ENCODE results near the gene LRRC27. TPM values are rescaled to one million over a fixed set of nuclear protein-coding genes. Genes with fewer than 3 reads are reported as not detected.

LRRC27 gene
- total RNA-seq, 1 experiment from 2014 or later = 3.8 TPM

DNA sequence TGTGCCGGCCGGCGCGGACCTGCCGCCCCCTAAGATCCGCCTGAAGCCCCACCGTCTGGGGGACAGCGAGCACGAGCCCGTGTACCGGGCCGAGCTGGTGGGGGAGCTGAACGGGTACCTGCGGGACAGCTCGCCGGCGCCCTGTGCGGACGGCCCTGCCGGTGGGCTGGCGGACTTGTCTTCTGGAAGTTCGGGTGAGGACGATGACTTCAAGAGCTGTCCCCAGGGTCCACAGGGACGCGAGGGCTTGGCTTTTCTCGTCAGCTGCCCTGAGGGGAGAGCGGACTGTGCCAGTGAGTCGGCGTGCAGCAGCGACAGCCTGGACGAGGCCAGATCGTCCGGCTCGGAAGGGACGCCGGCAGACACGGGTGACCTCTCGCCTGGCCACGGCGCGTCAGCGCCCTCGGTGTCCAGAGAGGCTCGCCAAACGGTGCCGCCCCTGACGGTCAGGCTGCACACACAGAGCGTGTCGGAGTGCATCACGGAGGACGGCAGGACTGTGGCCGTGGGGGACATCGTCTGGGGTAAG lies 73.5 kb downstream of the LRRC27 start:
- no peak for DNase-seq (ENCODE audit: low read depth in 1 of 2, low spot score in 2 of 2)
- no peaks in the 10 kb centered on the region for H3K4me1 ChIP-seq (replicated peaks)
- no peak overlapping the region for H3K27ac ChIP-seq
- no peak overlapping the region for H3K4me3 ChIP-seq
- no peaks in the 10 kb centered on the region for H3K27me3 ChIP-seq (replicated peaks)
- no peaks in the 10 kb centered on the region; the same call in 1 of the 2 replicates for H3K9me3 ChIP-seq (replicated peaks)
- H3K36me3 ChIP-seq = no peaks in the 10 kb centered on the region

- no peak for DNase-seq (ENCODE audit: low read depth in 1 of 2, low spot score in 2 of 2)
- H3K9me3 ChIP-seq (replicated peaks) = no peaks in the 10 kb centered on the region; the same call in 1 of the 2 replicates
- H3K36me3 ChIP-seq = no peaks in the 10 kb centered on the region
- no peaks in the 10 kb centered on the region for H3K4me1 ChIP-seq (replicated peaks)
- no peaks in the 10 kb centered on the region for H3K27me3 ChIP-seq (replicated peaks)
- H3K27ac ChIP-seq = no peak overlapping the region
- H3K4me3 ChIP-seq = no peak overlapping the region
Observed at GRCh38 chr10:132406181-132406580, 74.2 kb downstream of the LRRC27 start.

DNA sequence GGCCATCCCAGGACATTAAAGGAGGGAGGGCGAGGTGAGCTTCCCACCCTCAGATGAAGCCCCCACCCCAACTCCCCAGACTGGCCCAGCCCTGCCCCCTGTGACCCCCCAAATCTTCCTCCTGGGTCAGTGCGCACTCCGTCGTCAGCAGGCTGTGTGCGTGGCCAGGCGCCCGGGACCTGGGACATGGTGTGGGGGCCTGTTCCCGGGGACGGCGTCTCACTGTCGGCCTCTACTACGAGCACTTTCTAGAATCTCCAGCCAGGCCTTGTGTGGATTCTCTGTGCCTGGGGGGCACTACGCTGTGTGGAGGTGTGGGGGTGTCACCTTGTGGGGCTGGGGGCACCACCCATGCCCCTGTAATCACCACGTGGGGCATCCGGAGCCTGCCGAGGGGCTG lies 74.8 kb downstream of the LRRC27 start:
- no peaks in the 10 kb centered on the region for H3K4me1 ChIP-seq (replicated peaks)
- H3K36me3 ChIP-seq = no peaks in the 10 kb centered on the region
- H3K27me3 ChIP-seq (replicated peaks) = no peaks in the 10 kb centered on the region
- no peaks in the 10 kb centered on the region; the same call in 1 of the 2 replicates for H3K9me3 ChIP-seq (replicated peaks)
- no peak overlapping the region for H3K27ac ChIP-seq
- DNase-seq (ENCODE audit: low read depth in 1 of 2, low spot score in 2 of 2) = no peak
- no peak overlapping the region for H3K4me3 ChIP-seq

DNA sequence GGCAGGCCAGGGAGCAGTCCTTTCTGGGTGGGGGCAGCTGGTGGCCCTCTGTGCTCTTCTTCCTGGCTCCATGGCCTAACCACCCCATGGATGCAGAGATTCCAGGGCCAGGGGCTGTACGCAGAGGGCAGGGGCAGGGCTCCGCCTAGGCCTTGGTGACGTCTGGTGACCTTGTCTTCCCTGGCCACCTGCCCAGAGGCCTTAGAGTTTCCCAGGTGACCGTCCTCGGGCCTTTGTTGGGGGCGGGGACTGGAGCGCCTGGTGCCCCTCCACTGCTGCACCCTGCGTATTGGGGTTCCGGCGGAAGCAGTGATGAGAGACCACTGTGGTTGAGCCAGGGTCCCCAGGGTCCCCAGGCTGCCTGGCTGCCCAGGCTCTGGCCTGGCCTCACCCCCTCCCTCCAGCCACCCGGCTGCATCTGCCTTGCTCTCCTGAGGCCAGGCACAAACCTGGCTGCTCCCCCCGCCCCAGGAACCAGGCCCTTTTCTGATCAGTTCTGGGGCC lies 75.3 kb downstream of the LRRC27 start:
- H3K36me3 ChIP-seq = no peaks in the 10 kb centered on the region
- H3K4me1 ChIP-seq (replicated peaks) = no peaks in the 10 kb centered on the region
- no peaks in the 10 kb centered on the region for H3K27me3 ChIP-seq (replicated peaks)
- DNase-seq (ENCODE audit: low read depth in 1 of 2, low spot score in 2 of 2) = no peak
- no peaks in the 10 kb centered on the region; the same call in 1 of the 2 replicates for H3K9me3 ChIP-seq (replicated peaks)
- no peak overlapping the region for H3K4me3 ChIP-seq
- no peak overlapping the region for H3K27ac ChIP-seq

GRCh38 chr10:132407846-132408278 lies 75.9 kb downstream of the LRRC27 start:
- no peak for DNase-seq (ENCODE audit: low read depth in 1 of 2, low spot score in 2 of 2)
- H3K4me3 ChIP-seq = no peak overlapping the region
- no peaks in the 10 kb centered on the region for H3K4me1 ChIP-seq (replicated peaks)
- H3K9me3 ChIP-seq (replicated peaks) = no peaks in the 10 kb centered on the region; the same call in 1 of the 2 replicates
- no peaks in the 10 kb centered on the region for H3K27me3 ChIP-seq (replicated peaks)
- H3K36me3 ChIP-seq = no peaks in the 10 kb centered on the region
- H3K27ac ChIP-seq = no peak overlapping the region

DNA sequence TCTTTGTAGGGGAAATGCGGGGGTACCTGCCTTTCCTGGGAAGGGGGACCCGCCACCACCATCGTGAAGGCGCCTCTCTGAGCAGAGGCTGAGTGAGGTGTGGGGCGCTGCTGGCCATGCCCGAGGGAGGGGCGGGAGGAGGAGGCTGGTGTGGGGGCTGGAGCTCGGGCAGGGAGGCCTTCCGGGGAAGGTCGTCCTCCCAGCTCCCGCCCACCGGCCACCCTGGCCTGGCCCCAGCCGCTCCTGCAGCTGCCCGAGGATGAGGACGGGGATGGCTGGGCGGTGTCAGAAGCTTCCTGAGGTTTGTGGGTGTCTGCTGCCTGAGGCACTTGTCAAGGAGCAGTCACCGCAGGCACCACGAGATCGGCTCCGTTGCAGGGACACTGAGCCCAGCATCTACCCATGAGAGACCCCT lies 76.4 kb downstream of the LRRC27 start:
- Histone ChIP-seq H3K27me3 (replicated peaks) (no peaks in the 10 kb centered on the region), H3K4me3 (no peak overlapping the region), H3K36me3 (no peaks in the 10 kb centered on the region), H3K27ac (no peak overlapping the region), H3K9me3 (replicated peaks) (no peaks in the 10 kb centered on the region; the same call in 1 of the 2 replicates), H3K4me1 (replicated peaks) (no peaks in the 10 kb centered on the region)
- DNase-seq (ENCODE audit: low read depth in 1 of 2, low spot score in 2 of 2) = no peak

DNA sequence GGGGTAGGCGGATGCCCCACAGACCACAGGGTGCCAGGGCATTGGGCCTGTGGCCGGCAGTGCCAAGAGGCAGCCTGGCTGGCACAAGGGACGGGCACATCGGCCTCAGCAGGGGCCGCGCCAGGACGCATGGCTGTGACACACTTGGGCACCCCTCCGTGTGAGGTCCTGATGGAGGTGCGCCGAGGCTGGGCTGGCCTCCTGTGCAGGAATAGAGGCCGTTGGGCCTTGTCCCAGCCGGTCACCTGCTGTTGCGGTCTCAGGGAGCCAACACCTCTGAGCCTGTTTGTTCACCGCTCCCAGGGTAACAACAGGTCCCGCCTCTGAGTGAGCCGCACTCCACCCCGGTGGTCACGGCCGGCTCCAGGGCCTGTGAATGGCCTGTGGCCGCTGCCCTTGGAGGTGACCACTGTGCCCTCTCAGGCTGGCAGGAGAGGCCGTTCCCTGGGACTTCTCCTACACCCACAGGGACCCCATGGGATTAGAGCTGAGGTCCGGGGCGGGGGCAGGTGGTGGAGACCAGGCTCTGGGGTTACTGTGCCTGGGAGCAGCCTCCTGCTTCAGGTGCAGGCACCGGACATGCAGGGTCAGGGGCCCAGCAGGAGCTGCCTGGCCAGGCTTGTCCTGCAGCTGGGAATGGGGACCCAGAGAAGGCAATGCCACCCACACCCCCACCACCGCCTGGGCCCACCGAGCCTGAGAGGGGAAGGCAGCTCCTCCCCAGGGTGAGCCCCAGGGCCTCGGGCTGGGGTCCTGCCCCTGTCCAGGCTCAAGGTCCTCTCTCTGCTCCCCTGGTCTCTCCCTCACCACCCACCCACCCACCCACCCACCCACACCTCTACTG lies 77.1 kb downstream of the LRRC27 start:
- Histone ChIP-seq H3K27me3 (replicated peaks) (no peaks in the 10 kb centered on the region), H3K36me3 (no peaks in the 10 kb centered on the region), H3K4me3 (no peak overlapping the region), H3K27ac (no peak overlapping the region), H3K9me3 (replicated peaks) (no peaks in the 10 kb centered on the region; the same call in 1 of the 2 replicates), H3K4me1 (replicated peaks) (no peaks in the 10 kb centered on the region)
- no peak for DNase-seq (ENCODE audit: low read depth in 1 of 2, low spot score in 2 of 2)

DNA sequence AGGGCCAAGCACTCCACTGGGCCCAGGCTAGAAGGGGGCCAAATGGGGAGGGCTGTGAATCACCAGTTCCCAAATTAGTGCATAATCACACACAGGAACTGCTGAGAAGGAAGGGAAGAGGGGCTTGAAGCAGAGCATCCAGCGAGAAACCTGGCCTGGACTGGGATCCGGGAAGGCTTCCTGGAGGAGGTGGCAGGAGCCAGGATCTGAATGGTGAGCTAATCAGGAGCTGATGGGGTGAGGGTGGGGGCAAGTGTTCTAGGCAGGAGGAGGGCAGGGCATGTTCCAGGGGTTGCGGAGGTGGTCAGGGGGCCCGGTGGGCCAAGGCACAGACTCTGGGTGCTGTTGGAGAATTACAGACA lies 77.7 kb downstream of the LRRC27 start:
- Histone ChIP-seq H3K27me3 (replicated peaks) (no peaks in the 10 kb centered on the region), H3K4me3 (no peak overlapping the region), H3K27ac (no peak overlapping the region), H3K4me1 (replicated peaks) (no peaks in the 10 kb centered on the region), H3K9me3 (replicated peaks) (no peaks in the 10 kb centered on the region; the same call in 1 of the 2 replicates), H3K36me3 (no peaks in the 10 kb centered on the region)
- DNase-seq (ENCODE audit: low read depth in 1 of 2, low spot score in 2 of 2) = no peak

- Histone ChIP-seq H3K36me3 (no peaks in the 10 kb centered on the region), H3K9me3 (replicated peaks) (no peaks in the 10 kb centered on the region; the same call in 1 of the 2 replicates), H3K27me3 (replicated peaks) (no peaks in the 10 kb centered on the region), H3K27ac (no peak overlapping the region), H3K4me1 (replicated peaks) (no peaks in the 10 kb centered on the region), H3K4me3 (no peak overlapping the region)
- DNase-seq (ENCODE audit: low read depth in 1 of 2, low spot score in 2 of 2) = no peak
Observed at GRCh38 chr10:132410056-132410778, 78.2 kb downstream of the LRRC27 start.

DNA sequence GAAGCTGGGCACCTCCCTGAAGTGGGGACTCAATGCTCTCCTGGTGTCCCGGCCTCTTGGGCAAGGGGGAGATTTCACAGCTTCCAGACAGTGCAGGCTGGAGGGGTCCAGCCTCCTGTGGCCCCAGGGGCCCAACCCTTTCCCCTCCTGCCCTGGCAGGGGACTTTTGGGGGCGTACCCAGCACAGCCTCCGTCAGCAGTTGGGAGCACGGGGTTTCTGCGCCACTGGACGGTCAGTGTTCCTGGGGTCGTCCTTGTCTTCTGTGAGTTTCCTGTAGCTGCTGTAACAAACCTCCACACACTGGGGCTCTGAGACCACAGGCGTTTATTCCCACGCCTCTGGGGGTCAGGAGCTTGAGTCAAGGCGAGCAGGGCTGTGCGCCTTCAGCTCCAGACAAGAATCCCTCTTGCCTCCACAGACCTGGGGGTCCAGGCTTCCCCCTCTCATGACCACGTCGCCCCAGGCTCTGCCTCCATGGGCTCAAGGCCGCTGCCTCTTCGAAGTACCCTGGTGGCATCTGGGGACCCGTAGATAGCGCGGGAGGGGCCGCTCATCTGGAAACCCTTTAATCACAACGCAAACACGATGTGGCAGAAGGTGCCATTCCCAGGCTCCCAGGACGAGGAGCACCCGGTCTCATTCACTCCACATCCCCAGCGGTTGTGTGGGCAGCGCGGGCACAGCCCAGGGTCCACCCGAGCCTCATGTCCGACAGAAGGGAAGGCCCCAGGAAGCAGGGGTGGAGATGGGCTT lies 79.0 kb downstream of the LRRC27 start:
- Histone ChIP-seq H3K27me3 (replicated peaks) (no peaks in the 10 kb centered on the region), H3K4me1 (replicated peaks) (no peaks in the 10 kb centered on the region), H3K9me3 (replicated peaks) (no peaks in the 10 kb centered on the region; the same call in 1 of the 2 replicates), H3K27ac (no peak overlapping the region), H3K36me3 (no peaks in the 10 kb centered on the region), H3K4me3 (no peak overlapping the region)
- no peak for DNase-seq (ENCODE audit: low read depth in 1 of 2, low spot score in 2 of 2)

DNA sequence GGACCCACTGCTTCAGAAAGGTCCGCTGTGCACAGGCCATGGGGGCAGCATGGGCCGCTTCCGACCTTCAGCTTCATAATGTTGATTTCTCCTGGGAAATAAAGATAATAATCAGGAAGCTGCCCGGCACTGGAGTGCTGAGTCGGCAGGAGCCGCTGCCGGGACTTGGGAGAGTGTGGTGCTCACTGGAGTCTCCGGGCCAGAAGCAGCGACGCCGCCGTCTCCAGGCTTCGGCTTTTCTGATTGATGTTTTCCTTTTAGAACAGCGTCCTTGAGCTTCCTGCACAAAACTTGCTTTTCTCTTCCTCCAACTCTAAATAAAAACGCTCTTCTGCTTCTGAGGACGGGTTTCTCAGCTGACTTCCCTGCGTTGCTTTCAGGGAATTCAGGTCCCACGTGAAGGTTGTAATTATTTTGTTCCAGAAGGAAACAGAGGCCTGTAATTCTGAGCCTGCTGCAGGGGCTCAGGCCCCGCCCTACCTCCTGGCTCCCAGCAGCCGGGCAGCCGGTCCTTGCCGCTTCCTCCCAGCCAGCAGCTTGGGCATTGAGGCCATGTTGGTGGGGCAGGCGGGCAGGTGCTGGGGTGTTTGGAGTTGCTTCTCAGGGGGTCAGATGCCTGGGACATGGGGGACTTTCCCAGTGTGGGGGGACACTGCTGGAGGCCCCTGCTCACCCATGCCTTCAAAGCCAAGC lies 79.7 kb downstream of the LRRC27 start:
- H3K27me3 ChIP-seq (replicated peaks) = no peaks in the 10 kb centered on the region
- DNase-seq (ENCODE audit: low read depth in 1 of 2, low spot score in 2 of 2) = no peak
- H3K9me3 ChIP-seq (replicated peaks) = no peaks in the 10 kb centered on the region; the same call in 1 of the 2 replicates
- no peaks in the 10 kb centered on the region for H3K4me1 ChIP-seq (replicated peaks)
- H3K27ac ChIP-seq = no peak overlapping the region
- no peak overlapping the region for H3K4me3 ChIP-seq
- no peaks in the 10 kb centered on the region for H3K36me3 ChIP-seq

DNA sequence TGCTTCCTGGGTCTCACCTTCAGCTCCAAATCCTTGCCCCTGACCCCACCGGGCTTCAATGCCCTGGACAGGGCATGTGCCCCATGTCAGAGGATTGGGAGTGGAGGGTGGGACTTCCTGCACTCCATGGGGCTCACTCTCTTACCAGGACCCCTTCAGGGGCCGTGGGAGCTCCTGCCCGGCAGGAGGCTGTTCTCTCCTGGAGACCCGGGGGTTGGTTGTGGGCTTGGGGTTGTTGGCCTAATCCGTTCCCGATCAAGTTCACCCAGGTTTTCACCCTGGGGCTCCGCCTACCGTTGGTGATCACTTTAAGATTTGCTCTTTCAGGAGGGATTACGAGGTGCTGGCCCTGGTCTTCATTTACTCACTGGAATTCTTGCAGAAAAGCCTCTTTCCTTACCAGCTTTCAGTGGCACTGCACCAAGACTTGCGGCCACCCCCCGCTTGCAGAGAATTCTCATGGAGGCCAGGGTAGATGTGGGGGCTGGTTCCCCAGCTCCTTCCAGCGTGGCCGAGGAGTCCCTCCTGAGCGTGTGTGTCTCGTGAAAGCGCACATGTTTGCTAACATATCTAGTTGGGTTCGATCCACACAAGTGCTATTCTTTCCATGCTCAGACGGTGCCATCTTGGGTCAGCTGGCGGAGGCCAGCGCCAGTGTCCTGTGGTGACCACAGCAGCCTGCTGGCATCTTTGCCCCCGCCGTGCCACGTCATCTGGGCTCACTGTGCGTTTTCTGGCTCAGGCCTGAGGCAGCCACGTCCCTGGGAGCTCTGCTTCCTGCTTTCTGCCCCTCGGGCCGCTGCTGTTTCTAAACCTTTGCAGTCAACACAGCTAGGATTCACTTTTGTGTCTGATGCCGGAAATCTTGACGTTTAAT lies 80.6 kb downstream of the LRRC27 start:
- H3K9me3 ChIP-seq (replicated peaks) = no peaks in the 10 kb centered on the region; the same call in 1 of the 2 replicates
- no peaks in the 10 kb centered on the region for H3K27me3 ChIP-seq (replicated peaks)
- no peak overlapping the region for H3K4me3 ChIP-seq
- H3K27ac ChIP-seq = no peak overlapping the region
- no peaks in the 10 kb centered on the region for H3K36me3 ChIP-seq
- no peaks in the 10 kb centered on the region for H3K4me1 ChIP-seq (replicated peaks)
- no peak for DNase-seq (ENCODE audit: low read depth in 1 of 2, low spot score in 2 of 2)

All from SJSA1 (cell line).